SK-N-SH treated with all-trans-retinoic acid at 6 μM for 48 hours (cell line): ENCODE data around the gene GARIN5A.

Experiments used
- ARNTL ChIP-seq: fragments of 450-650 bp; formaldehyde crosslinking; IDR thresholded peaks from 2 replicates; pipeline ENCODE4 v1.5.0; 2020; ENCODE audit warnings: low read depth, mild to moderate bottlenecking, moderate library complexity, borderline replicate concordance
- ISL1 ChIP-seq: fragments of 250-450 bp; sonication (Bioruptor Pico); IDR thresholded peaks from 2 replicates; pipeline ENCODE4 v2.1.2; 2022; ENCODE audit warnings: mild to moderate bottlenecking, moderate library complexity
- PPARA ChIP-seq: fragments of 250-450 bp; sonication (Bioruptor Pico); IDR thresholded peaks from 2 replicates; pipeline ENCODE4 v1.5.0; 2020; ENCODE audit warnings: mild to moderate bottlenecking, borderline replicate concordance
- RARB ChIP-seq: fragments of 250-450 bp; sonication (Bioruptor Pico); IDR thresholded peaks from 2 replicates; pipeline ENCODE4 v1.8.0; 2021; ENCODE audit warnings: mild to moderate bottlenecking, moderate library complexity
- ZFP3 ChIP-seq: fragments of 250-450 bp; sonication (Bioruptor Pico); IDR thresholded peaks from 2 replicates; pipeline ENCODE4 v1.5.0; 2020; ENCODE audit warnings: mild to moderate bottlenecking, moderate library complexity
- ZNF565 ChIP-seq: fragments of 450-650 bp; formaldehyde crosslinking; conservative IDR thresholded peaks from 2 replicates; pipeline ENCODE4 v1.5.0; 2020; ENCODE audit warnings: low read depth, mild to moderate bottlenecking, moderate library complexity
- ZNF70 ChIP-seq: fragments of 450-650 bp; formaldehyde crosslinking; IDR thresholded peaks from 2 replicates; pipeline ENCODE4 v1.5.0; 2020; ENCODE audit warnings: mild to moderate bottlenecking, moderate library complexity
- TF ChIP-seq, protein P1 (sequence below): fragments of 250-450 bp; sonication (Bioruptor Pico); IDR thresholded peaks from 2 replicates; pipeline ENCODE4 v1.5.1; 2020; ENCODE audit warnings: low read depth, mild to moderate bottlenecking, moderate library complexity
- TF ChIP-seq, protein P2 (sequence below): fragments of 250-450 bp; sonication (Bioruptor Pico); IDR thresholded peaks from 2 replicates; pipeline ENCODE4 v1.5.0; 2020; ENCODE audit warnings: mild to moderate bottlenecking, moderate library complexity
- TF ChIP-seq, protein P3 (sequence below): fragments of 250-450 bp; sonication (Bioruptor Pico); IDR thresholded peaks from 2 replicates; pipeline ENCODE4 v1.8.0; 2020; ENCODE audit warnings: mild to moderate bottlenecking, moderate library complexity, borderline replicate concordance

DNA sequence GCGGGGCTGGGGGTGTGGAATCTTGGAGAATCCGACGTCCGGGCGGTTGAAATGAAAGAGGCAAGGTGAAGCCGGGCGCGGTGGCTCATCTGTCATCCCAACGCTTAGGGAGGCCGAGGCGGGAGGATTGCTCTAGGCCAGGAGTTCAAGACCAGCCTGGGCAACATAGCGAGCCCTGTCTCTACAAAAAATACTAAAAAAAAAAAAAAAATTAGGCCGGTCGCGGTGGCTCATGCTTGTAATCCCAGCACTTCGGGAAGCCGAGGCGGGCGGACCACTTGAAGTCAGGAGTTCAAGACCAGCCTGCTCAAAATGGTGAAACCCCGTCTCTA, 225 bp upstream of the GARIN5A start:
- TF ChIP-seq, protein P1, sequence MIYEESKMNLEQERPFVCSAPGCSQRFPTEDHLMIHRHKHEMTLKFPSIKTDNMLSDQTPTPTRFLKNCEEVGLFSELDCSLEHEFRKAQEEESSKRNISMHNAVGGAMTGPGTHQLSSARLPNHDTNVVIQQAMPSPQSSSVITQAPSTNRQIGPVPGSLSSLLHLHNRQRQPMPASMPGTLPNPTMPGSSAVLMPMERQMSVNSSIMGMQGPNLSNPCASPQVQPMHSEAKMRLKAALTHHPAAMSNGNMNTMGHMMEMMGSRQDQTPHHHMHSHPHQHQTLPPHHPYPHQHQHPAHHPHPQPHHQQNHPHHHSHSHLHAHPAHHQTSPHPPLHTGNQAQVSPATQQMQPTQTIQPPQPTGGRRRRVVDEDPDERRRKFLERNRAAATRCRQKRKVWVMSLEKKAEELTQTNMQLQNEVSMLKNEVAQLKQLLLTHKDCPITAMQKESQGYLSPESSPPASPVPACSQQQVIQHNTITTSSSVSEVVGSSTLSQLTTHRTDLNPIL (CRISPR knock-in tag) = no peak
- TF ChIP-seq PPARA (CRISPR knock-in tag) = no peak
- TF ChIP-seq, protein P2, sequence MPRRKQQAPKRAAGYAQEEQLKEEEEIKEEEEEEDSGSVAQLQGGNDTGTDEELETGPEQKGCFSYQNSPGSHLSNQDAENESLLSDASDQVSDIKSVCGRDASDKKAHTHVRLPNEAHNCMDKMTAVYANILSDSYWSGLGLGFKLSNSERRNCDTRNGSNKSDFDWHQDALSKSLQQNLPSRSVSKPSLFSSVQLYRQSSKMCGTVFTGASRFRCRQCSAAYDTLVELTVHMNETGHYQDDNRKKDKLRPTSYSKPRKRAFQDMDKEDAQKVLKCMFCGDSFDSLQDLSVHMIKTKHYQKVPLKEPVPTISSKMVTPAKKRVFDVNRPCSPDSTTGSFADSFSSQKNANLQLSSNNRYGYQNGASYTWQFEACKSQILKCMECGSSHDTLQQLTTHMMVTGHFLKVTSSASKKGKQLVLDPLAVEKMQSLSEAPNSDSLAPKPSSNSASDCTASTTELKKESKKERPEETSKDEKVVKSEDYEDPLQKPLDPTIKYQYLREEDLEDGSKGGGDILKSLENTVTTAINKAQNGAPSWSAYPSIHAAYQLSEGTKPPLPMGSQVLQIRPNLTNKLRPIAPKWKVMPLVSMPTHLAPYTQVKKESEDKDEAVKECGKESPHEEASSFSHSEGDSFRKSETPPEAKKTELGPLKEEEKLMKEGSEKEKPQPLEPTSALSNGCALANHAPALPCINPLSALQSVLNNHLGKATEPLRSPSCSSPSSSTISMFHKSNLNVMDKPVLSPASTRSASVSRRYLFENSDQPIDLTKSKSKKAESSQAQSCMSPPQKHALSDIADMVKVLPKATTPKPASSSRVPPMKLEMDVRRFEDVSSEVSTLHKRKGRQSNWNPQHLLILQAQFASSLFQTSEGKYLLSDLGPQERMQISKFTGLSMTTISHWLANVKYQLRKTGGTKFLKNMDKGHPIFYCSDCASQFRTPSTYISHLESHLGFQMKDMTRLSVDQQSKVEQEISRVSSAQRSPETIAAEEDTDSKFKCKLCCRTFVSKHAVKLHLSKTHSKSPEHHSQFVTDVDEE (CRISPR knock-in tag) = no peak
- TF ChIP-seq ZFP3 (CRISPR knock-in tag) = no peak
- no peak for TF ChIP-seq RARB (CRISPR knock-in tag)
- no peak for TF ChIP-seq ARNTL
- TF ChIP-seq, protein P3, sequence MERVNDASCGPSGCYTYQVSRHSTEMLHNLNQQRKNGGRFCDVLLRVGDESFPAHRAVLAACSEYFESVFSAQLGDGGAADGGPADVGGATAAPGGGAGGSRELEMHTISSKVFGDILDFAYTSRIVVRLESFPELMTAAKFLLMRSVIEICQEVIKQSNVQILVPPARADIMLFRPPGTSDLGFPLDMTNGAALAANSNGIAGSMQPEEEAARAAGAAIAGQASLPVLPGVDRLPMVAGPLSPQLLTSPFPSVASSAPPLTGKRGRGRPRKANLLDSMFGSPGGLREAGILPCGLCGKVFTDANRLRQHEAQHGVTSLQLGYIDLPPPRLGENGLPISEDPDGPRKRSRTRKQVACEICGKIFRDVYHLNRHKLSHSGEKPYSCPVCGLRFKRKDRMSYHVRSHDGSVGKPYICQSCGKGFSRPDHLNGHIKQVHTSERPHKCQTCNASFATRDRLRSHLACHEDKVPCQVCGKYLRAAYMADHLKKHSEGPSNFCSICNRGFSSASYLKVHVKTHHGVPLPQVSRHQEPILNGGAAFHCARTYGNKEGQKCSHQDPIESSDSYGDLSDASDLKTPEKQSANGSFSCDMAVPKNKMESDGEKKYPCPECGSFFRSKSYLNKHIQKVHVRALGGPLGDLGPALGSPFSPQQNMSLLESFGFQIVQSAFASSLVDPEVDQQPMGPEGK (CRISPR knock-in tag) = no peak
- TF ChIP-seq ZNF70 (CRISPR knock-in tag) = no peak
- no peak for TF ChIP-seq ISL1 (CRISPR knock-in tag)
- no peak for TF ChIP-seq ZNF565 (CRISPR knock-in tag)
